Trophoblast cell (in vitro differentiated cells and primary cell): ENCODE data around the gene REEP3.

Experiments
- DNase-seq, 2 donors: peaks; one replicate each; pipeline ENCODE4 v3.0.0-alpha.2; 2016
- H2AFZ ChIP-seq: 2 replicates; pipeline ENCODE4 v1.6.1; 2013; ENCODE audit warnings: low read length, moderate library complexity, mild to moderate bottlenecking; ENCODE audit not compliant: insufficient read depth, poor library complexity
- H2AK5ac ChIP-seq: 2 replicates; pipeline ENCODE4 v1.6.1; 2013; ENCODE audit warnings: mild to moderate bottlenecking, low read length
- H2BK120ac ChIP-seq: 2 replicates; pipeline ENCODE4 v1.6.1; 2013; ENCODE audit warnings: low read length, mild to moderate bottlenecking, moderate library complexity; ENCODE audit not compliant: insufficient read depth, poor library complexity
- H2BK12ac ChIP-seq: 2 replicates; pipeline ENCODE4 v1.6.1; 2013; ENCODE audit warnings: mild to moderate bottlenecking, low read length, moderate library complexity
- H2BK5ac ChIP-seq: 2 replicates; pipeline ENCODE4 v1.6.1; 2013; ENCODE audit warnings: low read length, low read depth, moderate library complexity, mild to moderate bottlenecking; ENCODE audit not compliant: poor library complexity
- H3K14ac ChIP-seq: 2 replicates; pipeline ENCODE4 v1.6.1; 2013; ENCODE audit warnings: mild to moderate bottlenecking, low read length
- H3K18ac ChIP-seq: 2 replicates; pipeline ENCODE4 v1.6.1; 2013; ENCODE audit warnings: mild to moderate bottlenecking, low read length
- H3K23ac ChIP-seq: 2 replicates; pipeline ENCODE4 v1.6.1; 2013; ENCODE audit warnings: low read length
- H3K27ac ChIP-seq: 2 replicates; pipeline ENCODE4 v1.5.1; 2013; ENCODE audit warnings: low read depth, mild to moderate bottlenecking, inconsistent platforms, low read length, moderate library complexity
- H3K27me3 ChIP-seq: 2 replicates; pipeline ENCODE4 v1.6.1; 2013; ENCODE audit warnings: inconsistent platforms, mild to moderate bottlenecking, low read length, moderate library complexity; ENCODE audit not compliant: insufficient read depth
- H3K36me3 ChIP-seq, 2 experiments: 1 replicate in 1 of 2; 2 replicates in 1 of 2; pipeline ENCODE4 v1.6.1; 2013; ENCODE audit warnings: low read length in 2 of 2, mild to moderate bottlenecking in 2 of 2, moderate library complexity in 1 of 2; ENCODE audit not compliant: insufficient read depth in 2 of 2, control insufficient read depth in 1 of 2
- H3K4ac ChIP-seq: 2 replicates; pipeline ENCODE4 v1.6.1; 2013; ENCODE audit warnings: low read depth, mild to moderate bottlenecking, low read length, moderate library complexity
- H3K4me1 ChIP-seq, 2 experiments: 1 replicate in 1 of 2; 2 replicates in 1 of 2; pipeline ENCODE4 v1.6.1; 2013; ENCODE audit warnings: low read length in 2 of 2, mild to moderate bottlenecking in 2 of 2, moderate library complexity in 1 of 2; ENCODE audit not compliant: insufficient read depth in 2 of 2, control insufficient read depth in 1 of 2
- H3K4me2 ChIP-seq: 2 replicates; pipeline ENCODE4 v1.6.1; 2013; ENCODE audit warnings: inconsistent platforms, mild to moderate bottlenecking, low read length, moderate library complexity
- H3K4me3 ChIP-seq: 2 replicates; pipeline ENCODE4 v1.5.1; 2013; ENCODE audit warnings: mild to moderate bottlenecking, low read depth, low read length, inconsistent platforms
- H3K79me1 ChIP-seq: one replicate; pipeline ENCODE4 v1.6.1; 2013; ENCODE audit warnings: low read length
- H3K79me2 ChIP-seq: 2 replicates; pipeline ENCODE4 v1.6.1; 2013; ENCODE audit warnings: low read length, mild to moderate bottlenecking; ENCODE audit not compliant: control insufficient read depth, insufficient read depth, poor library complexity
- H3K9ac ChIP-seq: 2 replicates; pipeline ENCODE4 v1.6.1; 2013; ENCODE audit warnings: mild to moderate bottlenecking, low read length
- H3K9me3 ChIP-seq: 2 replicates; pipeline ENCODE4 v1.6.1; 2013; ENCODE audit warnings: low read depth, mild to moderate bottlenecking, control low read depth, inconsistent platforms, low read length; ENCODE audit not compliant: insufficient read depth
- H4K12ac ChIP-seq: 2 replicates; pipeline ENCODE4 v1.6.1; 2013; ENCODE audit warnings: low read depth, mild to moderate bottlenecking, low read length, moderate library complexity
- H4K8ac ChIP-seq: 2 replicates; pipeline ENCODE4 v1.6.1; 2013; ENCODE audit warnings: low read depth, mild to moderate bottlenecking, low read length, moderate library complexity
- H4K91ac ChIP-seq: one replicate; pipeline ENCODE4 v1.6.1; 2013; ENCODE audit warnings: low read depth, mild to moderate bottlenecking, low read length, moderate library complexity
- WGBS: extraction: QIAGEN DNeasy Blood & Tissue Kit; methylation state at CpG from one replicate; pipeline ENCODE4 v1.1.7; 2013; ENCODE audit warnings: missing lambda C conversion rate; ENCODE audit not compliant: insufficient read length, insufficient coverage; ENCODE audit errors: extremely low coverage; 5-methylcytosine and 5-hydroxymethylcytosine counted together

The REEP3 gene

GRCh38 chr10:63641799-63642198, 120.6 kb downstream of the REEP3 start:
- H2AFZ ChIP-seq: no peak overlapping the region
- no peak overlapping the region for H3K4ac ChIP-seq
- no peaks in the 10 kb centered on the region for H3K79me1 ChIP-seq
- H3K79me2 ChIP-seq: no peaks in the 10 kb centered on the region
- no peak overlapping the region for H3K9ac ChIP-seq
- H3K14ac ChIP-seq: no peak overlapping the region
- H3K36me3 ChIP-seq: no peaks in the 10 kb centered on the region
- no peak overlapping the region for H3K23ac ChIP-seq
- no peak overlapping the region for H2BK120ac ChIP-seq
- no peaks in the 10 kb centered on the region for H3K4me1 ChIP-seq
- H3K18ac ChIP-seq: no peak overlapping the region
- DNase-seq: no peak
- no peak overlapping the region for H3K4me2 ChIP-seq
- H2BK5ac ChIP-seq: no peak overlapping the region
- H2BK12ac ChIP-seq: no peak overlapping the region
- H2AK5ac ChIP-seq: no peak overlapping the region
- H4K12ac ChIP-seq: no peak overlapping the region
- no CpG with 5 or more reads among the region's 5 CpGs for WGBS
- H3K27me3 ChIP-seq: no peaks in the 10 kb centered on the region
- H4K8ac ChIP-seq: no peak overlapping the region
- H3K27ac ChIP-seq: no peak overlapping the region
- H3K4me3 ChIP-seq: no peak overlapping the region
- no peak overlapping the region for H4K91ac ChIP-seq
- no peaks in the 10 kb centered on the region for H3K9me3 ChIP-seq

GRCh38 chr10:63642808-63643207, 121.6 kb downstream of the REEP3 start:
- Histone ChIP-seq H3K23ac (no peak overlapping the region), H4K91ac (no peak overlapping the region), H3K4ac (no peak overlapping the region), H2BK120ac (no peak overlapping the region), H3K4me1 (no peaks in the 10 kb centered on the region), H3K18ac (no peak overlapping the region), H4K8ac (no peak overlapping the region), H3K4me2 (no peak overlapping the region), H3K79me2 (no peaks in the 10 kb centered on the region), H3K27me3 (no peaks in the 10 kb centered on the region), H3K4me3 (no peak overlapping the region), H3K79me1 (no peaks in the 10 kb centered on the region), H2AFZ (no peak overlapping the region), H2AK5ac (no peak overlapping the region), H4K12ac (no peak overlapping the region), H2BK5ac (no peak overlapping the region), H3K36me3 (no peaks in the 10 kb centered on the region), H2BK12ac (no peak overlapping the region), H3K9ac (no peak overlapping the region), H3K9me3 (no peaks in the 10 kb centered on the region), H3K27ac (no peak overlapping the region), H3K14ac (no peak overlapping the region)
- no CpG with 5 or more reads among the region's 5 CpGs for WGBS
- DNase-seq: no peak

GRCh38 chr10:63644418-63645142, 123.4 kb downstream of the REEP3 start:
- no peak overlapping the region for H4K91ac ChIP-seq
- H3K27ac ChIP-seq: no peak overlapping the region
- H3K36me3 ChIP-seq: no peaks in the 10 kb centered on the region
- no peak overlapping the region for H3K18ac ChIP-seq
- H2AFZ ChIP-seq: no peak overlapping the region
- H3K4ac ChIP-seq: no peak overlapping the region
- H3K4me3 ChIP-seq: no peak overlapping the region
- H3K4me1 ChIP-seq: no peaks in the 10 kb centered on the region
- H3K79me1 ChIP-seq: no peaks in the 10 kb centered on the region
- H3K27me3 ChIP-seq: no peaks in the 10 kb centered on the region
- H3K9ac ChIP-seq: no peak overlapping the region
- no peak overlapping the region for H2BK120ac ChIP-seq
- H4K12ac ChIP-seq: no peak overlapping the region
- H3K9me3 ChIP-seq: no peaks in the 10 kb centered on the region
- H3K23ac ChIP-seq: no peak overlapping the region
- H2BK12ac ChIP-seq: no peak overlapping the region
- H3K14ac ChIP-seq: no peak overlapping the region
- no peak for DNase-seq
- H4K8ac ChIP-seq: no peak overlapping the region
- no peak overlapping the region for H2AK5ac ChIP-seq
- no CpG with 5 or more reads among the region's 4 CpGs for WGBS
- H3K79me2 ChIP-seq: no peaks in the 10 kb centered on the region
- H3K4me2 ChIP-seq: no peak overlapping the region
- H2BK5ac ChIP-seq: no peak overlapping the region

- DNase-seq: no peak
- no peak overlapping the region for H3K14ac ChIP-seq
- no peak overlapping the region for H3K4me3 ChIP-seq
- H3K79me1 ChIP-seq: no peaks in the 10 kb centered on the region
- no peak overlapping the region for H4K8ac ChIP-seq
- no peak overlapping the region for H3K4me2 ChIP-seq
- H2AFZ ChIP-seq: no peak overlapping the region
- no peaks in the 10 kb centered on the region for H3K27me3 ChIP-seq
- H3K4me1 ChIP-seq: no peaks in the 10 kb centered on the region
- H2BK5ac ChIP-seq: no peak overlapping the region
- no peak overlapping the region for H3K27ac ChIP-seq
- H3K9me3 ChIP-seq: no peaks in the 10 kb centered on the region
- no peaks in the 10 kb centered on the region for H3K36me3 ChIP-seq
- no peaks in the 10 kb centered on the region for H3K79me2 ChIP-seq
- H3K18ac ChIP-seq: no peak overlapping the region
- no peak overlapping the region for H2BK120ac ChIP-seq
- no peak overlapping the region for H3K4ac ChIP-seq
- H3K9ac ChIP-seq: no peak overlapping the region
- no peak overlapping the region for H2AK5ac ChIP-seq
- no peak overlapping the region for H4K91ac ChIP-seq
- no peak overlapping the region for H4K12ac ChIP-seq
- H2BK12ac ChIP-seq: no peak overlapping the region
- H3K23ac ChIP-seq: no peak overlapping the region
- no CpG with 5 or more reads among the region's 2 CpGs for WGBS
Measured at GRCh38 chr10:63645195-63645594, 124.0 kb downstream of the REEP3 start.
